Endothelial cell of umbilical vein (primary cell): Measurements from ENCODE around the gene PLEKHA7. TPM values are rescaled to one million over a fixed set of nuclear protein-coding genes. Genes with fewer than 3 reads are reported as not detected.
A peak's percentile ranks its signal among the peaks of the same experiment; 100 is the strongest.

ENCODE experiments used
- BruUV-seq: library from RNA; stranded (reverse); fragments of 400-500 nt; replicated peaks from 2 replicates; lab custom pipeline; 2021; lab: Mats Ljungman, UMichigan
- CTCF ChIA-PET: fragments of 300-600, 350-600 bp; sonication (Branson Sonifier 250); formaldehyde crosslinking; loops from one replicate; lab custom pipeline; 2021; ENCODE audit warnings: antibody characterized with exemption, inconsistent platforms; lab: Charles Lee
- POLR2A ChIA-PET: fragments of 300-600, 350-600 bp; sonication (Branson Sonifier 250); formaldehyde crosslinking; loops from one replicate; lab custom pipeline; 2021; ENCODE audit warnings: antibody characterized with exemption, inconsistent platforms; lab: Charles Lee
- DNase-seq: peaks from one replicate; pipeline ENCODE4 v3.0.0-alpha.2; 2011; ENCODE audit warnings: low read depth, low spot score
- FAIRE-seq: peaks from 2 replicates; lab custom pipeline; 2011; peaks lifted over from hg19 to GRCh38; lab: Jason Lieb, UNC
- H2AFZ ChIP-seq: 2 replicates; pipeline ENCODE4 v1.6.0; 2012; ENCODE audit warnings: low read depth, low read length, control low read depth, inconsistent platforms
- H3K27ac ChIP-seq: 2 replicates; pipeline ENCODE4 v1.5.1; 2011; ENCODE audit warnings: low read depth, mild to moderate bottlenecking, control low read depth, low read length, moderate library complexity; ENCODE audit not compliant: insufficient read depth
- H3K27me3 ChIP-seq, 2 experiments: 2 replicates each; pipeline versions ENCODE4 v1.6.0 to v1.6.1; 2011; ENCODE audit warnings: low read length in 2 of 2, mixed read lengths in 1 of 2; ENCODE audit not compliant: control insufficient read depth in 2 of 2, insufficient read depth in 2 of 2
- H3K36me3 ChIP-seq, 2 experiments: 2 replicates in 1 of 2; 3 replicates in 1 of 2; pipeline ENCODE4 v1.5.1; 2011; ENCODE audit warnings: low read length in 2 of 2, mild to moderate bottlenecking in 1 of 2, moderate library complexity in 1 of 2; ENCODE audit not compliant: control insufficient read depth in 2 of 2, insufficient read depth in 2 of 2; ENCODE audit errors: extremely low read depth in 1 of 2
- H3K4me1 ChIP-seq: 3 replicates; pipeline ENCODE4 v1.5.1; 2011; ENCODE audit warnings: mild to moderate bottlenecking, low read length; ENCODE audit not compliant: control insufficient read depth, insufficient read depth; ENCODE audit errors: extremely low read depth
- H3K4me2 ChIP-seq: 2 replicates; pipeline ENCODE4 v1.6.1; 2011; ENCODE audit warnings: low read length, control low read depth, mixed read lengths; ENCODE audit not compliant: insufficient read depth
- H3K4me3 ChIP-seq, 3 experiments: fragments of 200-600 bp in 1 of 3; sonication (generic), shearing (Covaris generic) in 1 of 3; replicated peaks in 1 of 3; 2 replicates each; pipeline ENCODE4 v1.5.1; 2011 to 2016; ENCODE audit warnings: control low read depth in 3 of 3, low read length in 3 of 3, mild to moderate bottlenecking in 2 of 3, inconsistent platforms in 1 of 3, low read depth in 1 of 3, moderate library complexity in 1 of 3; ENCODE audit not compliant: insufficient read depth in 1 of 3
- H3K79me2 ChIP-seq: 2 replicates; pipeline ENCODE4 v1.6.0; 2012; ENCODE audit warnings: low read length, inconsistent platforms; ENCODE audit not compliant: control insufficient read depth, insufficient read depth
- H3K9ac ChIP-seq: replicated peaks from 2 replicates; pipeline ENCODE3; 2011; ENCODE audit warnings: low read length, control low read depth; ENCODE audit not compliant: insufficient read depth; ENCODE audit errors: extremely low read depth
- H3K9me1 ChIP-seq: replicated peaks from 3 replicates; pipeline ENCODE4 v1.6.0; 2011; ENCODE audit warnings: mild to moderate bottlenecking, low read length; ENCODE audit not compliant: control insufficient read depth, insufficient read depth; ENCODE audit errors: extremely low read depth
- H3K9me3 ChIP-seq: replicated peaks from 2 replicates; pipeline ENCODE4 v1.5.1; 2012; ENCODE audit warnings: low read length, inconsistent platforms; ENCODE audit not compliant: control insufficient read depth, insufficient read depth
- H4K20me1 ChIP-seq: replicated peaks from 2 replicates; pipeline ENCODE3; 2011; ENCODE audit warnings: mild to moderate bottlenecking, low read length; ENCODE audit not compliant: control insufficient read depth, insufficient read depth; ENCODE audit errors: extremely low read depth
- CTCF ChIP-seq, 2 donors: IDR thresholded peaks; 1 replicate in 1 of 2; 2 replicates in 1 of 2; pipeline ENCODE4 v1.5.1; 2011; ENCODE audit warnings: low read length in 2 of 2, mild to moderate bottlenecking in 2 of 2, moderate library complexity in 2 of 2, control low read depth in 1 of 2, inconsistent platforms in 1 of 2, low read depth in 1 of 2; ENCODE audit not compliant: insufficient read depth in 1 of 2; ENCODE audit errors: extremely low read depth in 1 of 2
- FOS ChIP-seq: IDR thresholded peaks from 2 replicates; pipeline ENCODE4 v1.6.1; 2011; ENCODE audit warnings: mild to moderate bottlenecking, low read length, moderate library complexity, borderline replicate concordance; ENCODE audit not compliant: insufficient read depth
- GATA2 ChIP-seq: IDR thresholded peaks from 2 replicates; pipeline ENCODE4 v1.7.0; 2011; ENCODE audit warnings: low read depth, mild to moderate bottlenecking, moderate library complexity, mixed read lengths, low read length; ENCODE audit not compliant: insufficient read length, insufficient read depth
- JUN ChIP-seq: IDR thresholded peaks from 2 replicates; pipeline ENCODE4 v1.6.1; 2011; ENCODE audit warnings: borderline replicate concordance, low read depth; ENCODE audit not compliant: insufficient read length, insufficient read depth
- MYC ChIP-seq: IDR thresholded peaks from one replicate; pipeline ENCODE4 v1.6.1; 2011; ENCODE audit warnings: mild to moderate bottlenecking, low read depth, low read length
- POLR2A ChIP-seq: IDR thresholded peaks from 2 replicates; pipeline ENCODE4 v1.6.1; 2012; ENCODE audit warnings: low read depth, mild to moderate bottlenecking, control low read depth, low read length
- POLR2AphosphoS5 ChIP-seq: IDR thresholded peaks from 2 replicates; pipeline ENCODE4 v1.6.1; 2012; ENCODE audit warnings: low read depth, mild to moderate bottlenecking, control low read depth, low read length, moderate library complexity; ENCODE audit not compliant: insufficient read depth
- dilution Hi-C: fragments of 300-500 bp; cut with MboI; formaldehyde crosslinking; loops from one replicate; pipeline ENCODE4 v1.15.0; 2019; ENCODE audit warnings: low sequenced_read_pairs; ENCODE audit not compliant: extremely low pct_ligation_motif_present
- intact Hi-C: fragments of 100-400 bp; cut with micrococcal nuclease; formaldehyde crosslinking; loops from one replicate; pipeline ENCODE4 v1.10.0; 2022
- polyA plus RNA-seq, 4 experiments: library from polyadenylated mRNA; depleted of rRNA in 3 of 4; stranded (reverse) in 3 of 4; unstranded in 1 of 4; fragments of >200 nt; gene quantifications; 2 replicates each; pipeline versions ENCODE4 v1.2.1 to v1.2.3, GENCODE V29; 2011 to 2012; ENCODE audit warnings: missing spikeins in 1 of 4
- total RNA-seq: library from RNA; stranded (reverse); gene quantifications from 2 replicates; pipeline ENCODE4 v1.2.3, GENCODE V29; 2021
- TF ChIP-seq, protein P1 (sequence below): IDR thresholded peaks from 2 replicates; pipeline ENCODE4 v1.6.1; 2011; ENCODE audit not compliant: insufficient read depth, insufficient read length

The PLEKHA7 gene
- total and polyA plus RNA-seq, 2 donors (not counting 3 experiments of a cell fraction or from before 2014, with no cell fraction given): 1.7 to 3.8 TPM

DNA sequence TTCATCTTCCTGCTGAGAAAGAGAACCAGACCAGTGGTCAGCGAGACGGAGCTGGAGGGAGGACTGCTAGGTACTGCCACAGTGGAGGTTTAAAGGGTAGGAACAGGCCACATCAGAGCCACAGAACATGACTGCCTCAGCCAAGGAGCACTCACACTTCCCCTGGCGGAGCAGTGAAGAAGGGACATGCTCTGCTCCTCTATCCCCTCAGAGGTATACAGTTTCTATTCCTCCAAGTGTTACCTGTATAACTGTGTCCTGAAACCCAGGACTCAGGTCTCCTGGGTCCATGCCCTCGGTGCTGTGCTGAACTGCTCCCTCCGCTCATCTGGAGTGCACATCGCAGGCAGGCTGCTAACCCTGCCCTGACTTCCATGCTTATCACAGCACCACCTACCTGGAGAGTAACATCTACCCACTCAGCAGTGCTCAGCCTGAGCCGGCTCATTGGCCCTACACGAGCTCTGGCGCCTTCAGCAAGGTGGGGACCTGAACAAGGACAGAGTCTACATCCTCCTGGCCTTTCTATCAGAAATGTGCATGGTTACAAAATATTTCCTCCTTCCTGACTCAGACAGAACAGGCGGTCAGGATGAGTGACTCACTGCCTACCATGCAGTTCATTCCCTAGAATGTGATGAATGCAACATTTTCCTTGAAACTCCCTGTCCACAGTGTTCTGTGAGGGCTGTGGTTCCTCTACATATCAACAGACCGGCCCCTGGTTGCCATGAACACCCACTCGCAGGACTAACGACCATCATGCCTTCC lies 222.8 kb downstream of the PLEKHA7 start:
- Histone ChIP-seq H3K4me3 (no peak overlapping the region), H3K27me3 (no peaks in the 10 kb centered on the region), H3K9me1 (no peaks in the 10 kb centered on the region), H3K9ac (peak overlapping the region; percentile 65), H3K4me1 (peaks cover 52% of the 10 kb centered on the region), H3K36me3 (no peaks in the 10 kb centered on the region), H3K27ac (peak overlapping the region; percentile 89), H3K4me2 (peak overlapping the region; percentile 51), H4K20me1 (no peaks in the 10 kb centered on the region), H3K9me3 (no peaks in the 10 kb centered on the region), H3K79me2 (no peaks in the 10 kb centered on the region), H2AFZ (peak overlapping the region; percentile 48)
- TSS peak; percentile 76 for BruUV-seq
- peak; percentile 80 for TF ChIP-seq POLR2AphosphoS5
- TF ChIP-seq POLR2A: peak; percentile 55
- TF ChIP-seq JUN: peak; percentile 95
- TF ChIP-seq CTCF (IDR thresholded peaks at IDR 0.05; ENCODE audit: extremely low read depth in 1 of 2, insufficient read depth in 1 of 2, low read depth in 1 of 2, low read length in 2 of 2): no peak
- peak; percentile 2 for TF ChIP-seq MYC
- TF ChIP-seq FOS: peak; percentile 98
- TF ChIP-seq, protein P1, sequence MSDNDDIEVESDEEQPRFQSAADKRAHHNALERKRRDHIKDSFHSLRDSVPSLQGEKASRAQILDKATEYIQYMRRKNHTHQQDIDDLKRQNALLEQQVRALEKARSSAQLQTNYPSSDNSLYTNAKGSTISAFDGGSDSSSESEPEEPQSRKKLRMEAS: no peak
- TF ChIP-seq GATA2: peak; percentile 66
- peak; percentile 99 for FAIRE-seq
- CTCF ChIA-PET: interaction anchor here (1.2 to 2.8 kb wide), 4 partner anchors 17 to 272 kb away, joined by 4 to 14 read pairs (median 5); no protein-coding TSS in a partner anchor
- dilution Hi-C loops (no loop called here), intact Hi-C loops (loop anchor here (2.0 to 5.0 kb wide), 5 partner anchors 53 to 561 kb away; partner anchors contain the start of genes C11orf58 and NCR3LG1)
- peak; percentile 94 for DNase-seq
- POLR2A ChIA-PET: no interaction called here
